Chondrocyte (in vitro differentiated cells): ENCODE results near the gene MACROD2. TPM values are rescaled to one million over a fixed set of nuclear protein-coding genes. Genes with fewer than 3 reads are reported as not detected.
"Not testable (repeated sequence)": the region's sequence is repeated elsewhere in the genome, so short reads cannot be mapped to it uniquely, and the experiment has no call there.

Source experiments
- DNase-seq: peaks from one replicate; pipeline ENCODE4 v3.0.0; 2021; ENCODE audit warnings: mixed read lengths, low spot score
- H3K27ac Mint-ChIP-seq: one replicate; pipeline ENCODE4 v1.8.0; 2021; ENCODE audit warnings: mild to moderate bottlenecking, moderate library complexity, mixed read lengths; ENCODE audit not compliant: unreplicated experiment
- H3K27me3 Mint-ChIP-seq: 2 replicates; pipeline ENCODE4 v1.8.0; 2021; ENCODE audit warnings: low read depth, mixed read lengths
- H3K36me3 Mint-ChIP-seq: 2 replicates; pipeline ENCODE4 v1.8.0; 2021; ENCODE audit warnings: low read depth, mixed read lengths
- H3K4me1 Mint-ChIP-seq: 2 replicates; pipeline ENCODE4 v1.8.0; 2021; ENCODE audit warnings: low read depth, mild to moderate bottlenecking, mixed read lengths
- H3K4me3 Mint-ChIP-seq: one replicate; pipeline ENCODE4 v1.8.0; 2021; ENCODE audit warnings: mild to moderate bottlenecking, moderate library complexity, mixed read lengths; ENCODE audit not compliant: unreplicated experiment
- H3K9me3 Mint-ChIP-seq: 2 replicates; pipeline ENCODE4 v1.8.0; 2021; ENCODE audit warnings: low read depth, mixed read lengths
- total RNA-seq: library from RNA; stranded (reverse); gene quantifications from 3 replicates; pipeline ENCODE4 v1.2.1, GENCODE V29; 2021
- TF ChIP-seq, protein P1 (sequence below): fragments of 200-600 bp; sonication (generic); IDR thresholded peaks from 2 replicates; pipeline ENCODE4 v1.5.0; 2021; ENCODE audit warnings: antibody characterized with exemption, mild to moderate bottlenecking, moderate library complexity

The MACROD2 gene
- total RNA-seq, 1 donor from 2014 or later = 3.2 TPM

DNA sequence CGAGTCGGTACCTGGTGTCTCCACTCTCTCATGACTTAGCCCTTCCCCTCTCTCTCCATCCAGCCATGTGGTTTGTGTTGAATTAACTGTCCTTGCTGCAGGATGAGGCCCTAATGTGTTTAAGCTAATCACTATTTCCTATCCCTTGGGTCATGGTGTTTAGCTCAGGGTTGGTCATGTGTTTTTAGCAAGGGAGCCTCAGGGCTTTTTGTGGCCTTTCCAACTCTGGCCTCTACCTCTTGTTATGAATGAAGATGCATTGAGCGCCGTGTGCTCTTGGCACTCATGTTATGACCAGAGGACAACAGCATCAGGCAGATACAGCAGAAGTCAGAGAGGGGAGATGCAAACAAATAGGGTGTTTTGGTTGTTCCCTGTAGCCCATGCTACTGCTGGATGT, 1016.3 kb downstream of the MACROD2 start:
- TF ChIP-seq, protein P1, sequence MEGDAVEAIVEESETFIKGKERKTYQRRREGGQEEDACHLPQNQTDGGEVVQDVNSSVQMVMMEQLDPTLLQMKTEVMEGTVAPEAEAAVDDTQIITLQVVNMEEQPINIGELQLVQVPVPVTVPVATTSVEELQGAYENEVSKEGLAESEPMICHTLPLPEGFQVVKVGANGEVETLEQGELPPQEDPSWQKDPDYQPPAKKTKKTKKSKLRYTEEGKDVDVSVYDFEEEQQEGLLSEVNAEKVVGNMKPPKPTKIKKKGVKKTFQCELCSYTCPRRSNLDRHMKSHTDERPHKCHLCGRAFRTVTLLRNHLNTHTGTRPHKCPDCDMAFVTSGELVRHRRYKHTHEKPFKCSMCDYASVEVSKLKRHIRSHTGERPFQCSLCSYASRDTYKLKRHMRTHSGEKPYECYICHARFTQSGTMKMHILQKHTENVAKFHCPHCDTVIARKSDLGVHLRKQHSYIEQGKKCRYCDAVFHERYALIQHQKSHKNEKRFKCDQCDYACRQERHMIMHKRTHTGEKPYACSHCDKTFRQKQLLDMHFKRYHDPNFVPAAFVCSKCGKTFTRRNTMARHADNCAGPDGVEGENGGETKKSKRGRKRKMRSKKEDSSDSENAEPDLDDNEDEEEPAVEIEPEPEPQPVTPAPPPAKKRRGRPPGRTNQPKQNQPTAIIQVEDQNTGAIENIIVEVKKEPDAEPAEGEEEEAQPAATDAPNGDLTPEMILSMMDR = no peak
- peaks cover 14% of the 10 kb centered on the region for H3K4me1 Mint-ChIP-seq
- DNase-seq = no peak
- H3K9me3 Mint-ChIP-seq = no peaks in the 10 kb centered on the region
- H3K27ac Mint-ChIP-seq = no peak overlapping the region
- H3K27me3 Mint-ChIP-seq = no peaks in the 10 kb centered on the region
- no peaks in the 10 kb centered on the region for H3K36me3 Mint-ChIP-seq
- no peak overlapping the region for H3K4me3 Mint-ChIP-seq

DNA sequence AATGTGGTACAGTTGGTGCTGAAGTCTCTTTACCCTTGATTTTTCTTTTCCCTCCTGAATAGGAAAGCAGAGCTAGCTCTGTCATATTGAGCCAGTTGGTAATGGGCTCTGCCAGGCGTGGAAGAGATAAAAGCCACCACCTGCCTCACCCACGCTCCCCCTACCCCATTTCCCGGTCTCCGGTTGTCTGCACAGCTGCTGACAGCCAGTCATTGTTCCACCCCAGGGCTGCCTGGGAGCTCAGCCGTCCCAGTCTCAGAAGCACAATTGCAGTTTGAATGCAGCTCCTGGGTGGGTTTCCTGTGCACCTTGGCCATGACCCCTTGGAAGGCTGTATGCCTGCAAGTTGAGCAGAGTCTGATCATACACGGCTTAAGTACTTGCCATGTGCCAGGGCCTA, 1017.2 kb downstream of the MACROD2 start:
- H3K9me3 Mint-ChIP-seq = no peaks in the 10 kb centered on the region
- TF ChIP-seq, protein P1 = no peak
- H3K27ac Mint-ChIP-seq = no peak overlapping the region

DNA sequence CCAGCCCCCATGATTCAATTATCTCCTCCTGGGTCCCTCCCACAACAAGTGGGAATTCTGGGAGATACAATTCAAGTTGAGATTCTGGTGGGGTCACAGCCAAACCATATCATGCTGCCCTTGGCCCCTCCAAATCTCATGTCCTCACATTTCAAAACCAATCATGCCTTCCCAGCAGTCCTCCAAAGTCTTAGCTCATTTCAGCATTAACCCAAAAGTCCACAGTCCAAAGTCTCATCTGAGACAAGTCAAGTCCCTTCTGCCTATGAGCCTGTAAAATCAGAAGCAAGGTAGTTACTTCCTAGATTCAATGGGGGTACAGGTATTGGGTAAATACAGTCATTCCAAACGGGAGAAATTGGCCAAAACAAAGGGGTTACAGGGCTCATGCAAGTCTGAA, 1021.6 kb downstream of the MACROD2 start:
- not testable (repeated sequence) for H3K27ac Mint-ChIP-seq, H3K36me3 Mint-ChIP-seq, H3K4me3 Mint-ChIP-seq, DNase-seq, H3K9me3 Mint-ChIP-seq, H3K4me1 Mint-ChIP-seq, H3K27me3 Mint-ChIP-seq

More for the DNA sequence above, 1017.2 kb downstream of the MACROD2 start:
- H3K27me3 Mint-ChIP-seq = no peaks in the 10 kb centered on the region
- DNase-seq = no peak
- no peak overlapping the region for H3K4me3 Mint-ChIP-seq
- peaks cover 13% of the 10 kb centered on the region for H3K4me1 Mint-ChIP-seq
- no peaks in the 10 kb centered on the region for H3K36me3 Mint-ChIP-seq

DNA sequence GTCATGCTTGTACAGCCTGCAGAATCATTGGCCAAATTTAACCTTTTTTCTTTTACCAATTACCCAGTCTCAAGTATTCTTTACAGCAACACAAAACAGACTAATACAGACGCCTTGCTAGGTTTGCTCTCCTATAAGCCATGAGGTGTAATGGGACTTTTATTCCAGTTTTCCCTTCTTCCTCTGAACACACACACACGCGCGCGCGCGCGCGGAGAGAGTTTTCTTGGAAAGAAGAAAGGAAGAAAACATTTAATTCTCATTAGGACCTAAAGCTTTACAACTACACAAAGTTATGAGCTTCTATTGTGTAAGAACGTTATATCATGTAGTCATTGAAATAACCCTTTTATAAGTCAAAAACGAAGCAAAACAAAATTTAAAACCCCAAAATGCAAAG, 1023.6 kb downstream of the MACROD2 start:
- H3K4me3 Mint-ChIP-seq = no peak overlapping the region
- TF ChIP-seq, protein P1 = no peak
- H3K4me1 Mint-ChIP-seq = no peaks in the 10 kb centered on the region
- H3K36me3 Mint-ChIP-seq = peaks cover 2% of the 10 kb centered on the region
- H3K27ac Mint-ChIP-seq = no peak overlapping the region
- no peaks in the 10 kb centered on the region for H3K27me3 Mint-ChIP-seq
- H3K9me3 Mint-ChIP-seq = peaks cover 7% of the 10 kb centered on the region
- no peak for DNase-seq

DNA sequence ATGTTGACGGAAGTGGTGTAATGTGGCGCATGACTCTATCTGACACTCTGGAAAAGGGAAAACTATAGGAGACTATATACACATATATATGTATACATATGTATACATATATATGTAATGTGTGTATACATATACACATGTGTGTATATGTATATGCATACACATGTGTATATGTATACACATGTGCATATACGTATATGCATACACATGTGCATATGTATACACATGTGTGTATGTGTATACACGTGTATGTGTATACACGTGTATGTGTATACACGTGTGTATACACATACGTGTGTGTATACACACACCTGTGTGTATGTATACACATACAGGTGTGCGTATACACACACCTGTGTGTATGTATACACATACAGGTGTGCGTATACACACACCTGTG, 1025.5 kb downstream of the MACROD2 start:
- Mint-ChIP-seq H3K36me3 (peaks cover 2% of the 10 kb centered on the region), H3K9me3 (peaks cover 7% of the 10 kb centered on the region), H3K4me1 (no peaks in the 10 kb centered on the region), H3K27me3 (no peaks in the 10 kb centered on the region), H3K4me3 (no peak overlapping the region), H3K27ac (no peak overlapping the region)
- DNase-seq = no peak
- TF ChIP-seq, protein P1 = no peak

DNA sequence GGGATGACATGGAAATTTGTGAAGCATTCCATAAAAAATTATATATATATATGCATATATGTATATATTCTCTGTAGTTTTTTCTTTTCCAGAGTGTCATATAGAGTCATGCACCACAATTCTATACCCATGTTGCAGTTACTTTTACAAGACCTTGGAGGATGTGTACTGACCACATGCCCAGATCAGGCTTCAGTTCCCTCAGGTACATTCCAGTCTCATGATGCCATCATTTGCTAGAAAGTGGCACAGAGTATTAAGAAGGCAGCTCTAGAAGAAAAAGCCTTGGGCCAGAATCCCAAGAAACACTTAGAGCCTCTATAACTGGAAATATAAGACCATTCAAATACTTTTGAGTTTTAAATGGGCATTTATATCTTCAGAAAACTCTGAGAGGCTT, 1027.6 kb downstream of the MACROD2 start:
- DNase-seq = no peak
- Mint-ChIP-seq H3K27ac (no peak overlapping the region), H3K9me3 (peaks cover 7% of the 10 kb centered on the region), H3K36me3 (peaks cover 2% of the 10 kb centered on the region), H3K4me1 (no peaks in the 10 kb centered on the region), H3K4me3 (no peak overlapping the region), H3K27me3 (no peaks in the 10 kb centered on the region)
- TF ChIP-seq, protein P1 = no peak
